Measurements from ENCODE around the gene FAM50B. TPM values are rescaled to one million over a fixed set of nuclear protein-coding genes. Genes with fewer than 3 reads are reported as not detected.

The FAM50B gene
- total and polyA plus RNA-seq, 2 of the 13 experiments (the other 11 are each of a cell fraction or from before 2014, with no cell fraction given) = 0.05 TPM; not detected in 1

- no peaks in the 10 kb centered on the region for H3K36me3 ChIP-seq (replicated peaks in 1 of 2; ENCODE audit: control insufficient read depth in 1 of 2, insufficient read depth in 2 of 2, low read length in 2 of 2)
- H3K79me2 ChIP-seq (ENCODE audit: insufficient read depth, low read length) = no peaks in the 10 kb centered on the region
- BruUV-seq (replicated peaks) = no TSS peak
- H3K4me2 ChIP-seq (ENCODE audit: low read depth, low read length) = no peak overlapping the region
- no peaks in the 10 kb centered on the region; a peak in 1 of 5 replicates for H3K27me3 ChIP-seq (ENCODE audit: control insufficient read depth in 1 of 2, insufficient read depth in 2 of 2, low read length in 2 of 2)
- TF ChIP-seq EEA1 (CRISPR knock-in tag; IDR thresholded peaks at IDR 0.05; ENCODE audit: borderline replicate concordance) (no peak), ZNF224 (CRISPR knock-in tag; IDR thresholded peaks at IDR 0.05) (no peak), NFATC3 (CRISPR knock-in tag; IDR thresholded peaks at IDR 0.05) (no peak), ZNF761 (CRISPR knock-in tag; conservative IDR thresholded peaks at IDR 0.05) (no peak), ZNF614 (CRISPR knock-in tag; IDR thresholded peaks at IDR 0.05; ENCODE audit: borderline replicate concordance) (no peak), ZNF232 (CRISPR knock-in tag; IDR thresholded peaks at IDR 0.05; ENCODE audit: borderline replicate concordance) (no peak), MIER3 (CRISPR knock-in tag; IDR thresholded peaks at IDR 0.05; ENCODE audit: borderline replicate concordance) (no peak), ZNF484 (CRISPR knock-in tag; IDR thresholded peaks at IDR 0.05; ENCODE audit: borderline replicate concordance, low read depth) (no peak), ZNF775 (CRISPR knock-in tag; IDR thresholded peaks at IDR 0.05; ENCODE audit: borderline replicate concordance) (no peak)
- ChIA-PET CTCF (ENCODE audit: low intra/inter-chr PET ratio, low total read pairs) (no interaction called here), POLR2A (interaction anchor here (0.9 to 1.4 kb wide), 4 partner anchors 10 to 32 kb away, joined by 3 to 6 read pairs (median 4); no protein-coding TSS in a partner anchor)
- ATAC-seq (no peak), DNase-seq (ENCODE audit: low spot score) (no peak), FAIRE-seq (no peak)
- WGBS (ENCODE audit: low lambda C conversion rate) = 44% methylated on average over 11 of the region's 12 CpGs
- peak overlapping the region; percentile 0 for H2AFZ ChIP-seq (ENCODE audit: low read length)
- no peaks in the 10 kb centered on the region for H3K9me3 ChIP-seq (ENCODE audit: low read length)
- no peak overlapping the region for H3K27ac ChIP-seq (ENCODE audit: extremely low read length, insufficient read depth, low read length)
- peaks cover 25% of the 10 kb centered on the region for H3K4me1 ChIP-seq (ENCODE audit: insufficient read depth, low read length)
- in situ Hi-C loops (cut with HindIII; ENCODE audit: extremely low pct_ligation_motif_present, low pct_unique_long_range_greater_than_20kb) (no loop called here), intact Hi-C loops (cut with micrococcal nuclease; ENCODE audit: unreplicated experiment) (no loop called here)
- H4K20me1 ChIP-seq (ENCODE audit: insufficient read depth, low read length) = no peaks in the 10 kb centered on the region
- H3K4me3 ChIP-seq (replicated peaks in 1 of 3; ENCODE audit: insufficient read depth in 1 of 3, low read depth in 2 of 3, low read length in 3 of 3) = no peak overlapping the region
- no peak overlapping the region for H3K9ac ChIP-seq (ENCODE audit: insufficient read depth, low read depth, low read length)
Observed at GRCh38 chr6:3819161-3820110, 29.7 kb upstream of the FAM50B start.

All from HepG2 (cell line).